DMS79 treated with DMSO at 0.1 percent for 48 hours (cell line): ENCODE results near the gene CD248.
"Not testable (repeated sequence)": the region's sequence is repeated elsewhere in the genome, so short reads cannot be mapped to it uniquely, and the experiment has no call there.

Experiments
- DNase-seq: peaks from one replicate; lab custom pipeline; 2025; lab: John Stamatoyannopoulos, UW

The CD248 gene

GRCh38 chr11:66313321-66314185 lies 3.3 kb downstream of the CD248 start:
- DNase-seq, result no peak

GRCh38 chr11:66312549-66313320 lies 4.1 kb downstream of the CD248 start:
- peak; percentile 86 for DNase-seq

GRCh38 chr11:66311965-66312548 lies 4.8 kb downstream of the CD248 start:
- peak; percentile 88 for DNase-seq

GRCh38 chr11:66311470-66311964 lies 5.3 kb downstream of the CD248 start:
- no peak for DNase-seq

GRCh38 chr11:66310803-66311440 lies 5.9 kb downstream of the CD248 start:
- not testable (repeated sequence) for DNase-seq

GRCh38 chr11:66310324-66310723 lies 6.5 kb downstream of the CD248 start:
- no peak for DNase-seq

- no peak for DNase-seq
These were observed 7.4 kb downstream of the CD248 start for GRCh38 chr11:66309475-66309874.

GRCh38 chr11:66302656-66303055 lies 14.2 kb downstream of the CD248 start:
- no peak for DNase-seq

GRCh38 chr11:66299186-66299585 lies 17.7 kb downstream of the CD248 start:
- no peak for DNase-seq

- DNase-seq, result no peak
These were observed 19.2 kb downstream of the CD248 start for GRCh38 chr11:66297610-66298009.

- no peak for DNase-seq
These were observed 21.9 kb downstream of the CD248 start for GRCh38 chr11:66294626-66295620.

GRCh38 chr11:66293777-66294625 lies 22.8 kb downstream of the CD248 start:
- no peak for DNase-seq

- no peak for DNase-seq
These were observed 23.5 kb downstream of the CD248 start for GRCh38 chr11:66293352-66293751.

- DNase-seq, result no peak
These were observed 24.1 kb downstream of the CD248 start for GRCh38 chr11:66292543-66293332.

GRCh38 chr11:66291706-66292542 lies 24.9 kb downstream of the CD248 start, which contains the start of gene TMEM151A:
TMEM151A (plus strand) TSS chr11:66291894; CDS start chr11:66292014, 120 bp downstream.
- DNase-seq, result no peak

GRCh38 chr11:66291303-66291705 lies 25.5 kb downstream of the CD248 start:
- DNase-seq, result no peak

- no peak for DNase-seq
These were observed 26.6 kb downstream of the CD248 start for GRCh38 chr11:66290330-66290621.
